Measurements from ENCODE around the gene KLHL2. TPM values are rescaled to one million over a fixed set of nuclear protein-coding genes. Genes with fewer than 3 reads are reported as not detected.
"Not testable (repeated sequence)": the region's sequence is repeated elsewhere in the genome, so short reads cannot be mapped to it uniquely, and the experiment has no call there.

Gene KLHL2
- total RNA-seq, 1 experiment from 2014 or later: 26.4 TPM

- Histone ChIP-seq H3K4me3 (no peak overlapping the region), H3K4me2 (no peak overlapping the region), H3K27ac (no peak overlapping the region), H2AFZ (no peak overlapping the region), H3K4me1 (replicated peaks; ENCODE audit: insufficient read depth) (peaks cover 15% of the 10 kb centered on the region), H3K36me3 (ENCODE audit: low read depth) (peaks cover 28% of the 10 kb centered on the region; the same call in 1 of the 2 replicates), H3K9me2 (ENCODE audit: insufficient read depth) (no peaks in the 10 kb centered on the region), H3K79me2 (ENCODE audit: low read depth) (peaks cover 63% of the 10 kb centered on the region), H3K9me3 (ENCODE audit: insufficient read depth, low read depth) (no peaks in the 10 kb centered on the region), H4K20me1 (ENCODE audit: insufficient read depth) (peaks cover 35% of the 10 kb centered on the region), H3F3A (ENCODE audit: insufficient read depth, low read depth) (peaks cover 6% of the 10 kb centered on the region; the same call in 1 of the 2 replicates), H3K27me3 (ENCODE audit: insufficient read depth, low read depth) (no peaks in the 10 kb centered on the region)
- intact Hi-C loops (cut with micrococcal nuclease; ENCODE audit: unreplicated experiment): no loop called here
- no peak for TF ChIP-seq CTCF (conservative IDR thresholded peaks at IDR 0.05)
- TF ChIP-seq EZH2 (IDR thresholded peaks at IDR 0.05; ENCODE audit: low read depth): no peak
- ChIA-PET POLR2A (ENCODE audit: unreplicated experiment) (no interaction called here), CTCF (no interaction called here)
- DNase-seq: no peak
- BruUV-seq (replicated peaks): no TSS peak
These were observed 127.9 kb downstream of the KLHL2 start for GRCh38 chr4:165335163-165335703.

- Histone ChIP-seq H3F3A (ENCODE audit: insufficient read depth, low read depth) (peaks cover 11% of the 10 kb centered on the region), H3K9me2 (ENCODE audit: insufficient read depth) (no peaks in the 10 kb centered on the region), H4K20me1 (ENCODE audit: insufficient read depth) (peaks cover 21% of the 10 kb centered on the region), H3K4me3 (no peak overlapping the region), H3K9me3 (ENCODE audit: insufficient read depth, low read depth) (no peaks in the 10 kb centered on the region), H3K27me3 (ENCODE audit: insufficient read depth, low read depth) (no peaks in the 10 kb centered on the region), H3K36me3 (ENCODE audit: low read depth) (peaks cover 33% of the 10 kb centered on the region; the same call in 1 of the 2 replicates), H3K27ac (no peak overlapping the region), H3K4me2 (no peak overlapping the region), H3K79me2 (ENCODE audit: low read depth) (peaks cover 48% of the 10 kb centered on the region), H3K4me1 (replicated peaks; ENCODE audit: insufficient read depth) (no peaks in the 10 kb centered on the region), H2AFZ (no peak overlapping the region)
- no peak for DNase-seq
- TF ChIP-seq CTCF (conservative IDR thresholded peaks at IDR 0.05) (no peak), EZH2 (IDR thresholded peaks at IDR 0.05; ENCODE audit: low read depth) (no peak)
- BruUV-seq (replicated peaks): no TSS peak
- intact Hi-C loops (cut with micrococcal nuclease; ENCODE audit: unreplicated experiment): no loop called here
- ChIA-PET CTCF (interaction anchor here (0.6 kb wide), 1 partner anchor 225 kb away, joined by 3 read pairs; no protein-coding TSS in a partner anchor), POLR2A (ENCODE audit: unreplicated experiment) (no interaction called here)
These were observed 129.4 kb downstream of the KLHL2 start for GRCh38 chr4:165336743-165337142.

- H3K79me2 ChIP-seq (ENCODE audit: low read depth); H2AFZ ChIP-seq; H3K27ac ChIP-seq; H3K9me2 ChIP-seq (ENCODE audit: insufficient read depth); H4K20me1 ChIP-seq (ENCODE audit: insufficient read depth); H3K4me1 ChIP-seq (replicated peaks; ENCODE audit: insufficient read depth); H3K4me3 ChIP-seq; H3K4me2 ChIP-seq; H3K27me3 ChIP-seq (ENCODE audit: insufficient read depth, low read depth); POLR2A ChIA-PET (ENCODE audit: unreplicated experiment); DNase-seq; H3K9me3 ChIP-seq (ENCODE audit: insufficient read depth, low read depth): not testable (repeated sequence)
- CTCF ChIA-PET: interaction anchor here (0.7 to 1.4 kb wide), 2 partner anchors 211 to 501 kb away, joined by 4 read pairs; no protein-coding TSS in a partner anchor
- intact Hi-C loops (cut with micrococcal nuclease; ENCODE audit: unreplicated experiment): loop anchor here (5.0 kb wide), 1 partner anchor 230 kb away; the partner anchor contains the start of gene TMEM192
- BruUV-seq (replicated peaks): TSS peak; percentile 31
- Histone ChIP-seq H3K36me3 (ENCODE audit: low read depth) (peaks cover 14% of the 10 kb centered on the region; the same call in 1 of the 2 replicates), H3F3A (ENCODE audit: insufficient read depth, low read depth) (peaks cover 21% of the 10 kb centered on the region)
These were observed 135.0 kb downstream of the KLHL2 start for GRCh38 chr4:165342340-165342739.

Measured in PC-9 (cell line).